Stimulated activated CD4-positive, alpha-beta T cell treated with anti-CD3 and anti-CD28 coated beads, Interleukin-4, amount 100 ng/mL, for 48 hours (primary cell): ENCODE results near the gene LRRC56.

ENCODE experiments used
- DNase-seq, 2 donors: peaks; one replicate each; pipeline ENCODE4 v3.0.0-alpha.2; 2020; ENCODE audit warnings: low read depth in 2 of 2

The LRRC56 gene

GRCh38 chr11:536841-537621, at the start of gene LRRC56:
LRRC56 (plus strand) TSS chr11:537527; CDS start chr11:540685, 3,158 bp downstream.
- peak; percentile 82 for DNase-seq

GRCh38 chr11:487571-488021, 49.7 kb upstream of the LRRC56 start:
- DNase-seq, result no peak

GRCh38 chr11:488062-488461, 49.3 kb upstream of the LRRC56 start:
- no peak for DNase-seq

- DNase-seq, result no peak
These were observed 48.7 kb upstream of the LRRC56 start for GRCh38 chr11:488579-488978.

GRCh38 chr11:488992-489391, 48.3 kb upstream of the LRRC56 start:
- DNase-seq, result no peak

GRCh38 chr11:489610-490185, 47.6 kb upstream of the LRRC56 start:
- no peak for DNase-seq

GRCh38 chr11:490186-490929, 47.0 kb upstream of the LRRC56 start:
- DNase-seq, result no peak

- no peak for DNase-seq
These were observed 46.4 kb upstream of the LRRC56 start for GRCh38 chr11:490930-491260.

- no peak for DNase-seq
These were observed 46.0 kb upstream of the LRRC56 start for GRCh38 chr11:491358-491757.

- no peak for DNase-seq
These were observed 44.7 kb upstream of the LRRC56 start for GRCh38 chr11:492427-493226.

- DNase-seq, result no peak
These were observed 42.4 kb upstream of the LRRC56 start for GRCh38 chr11:494761-495536.

- no peak for DNase-seq
These were observed 41.8 kb upstream of the LRRC56 start for GRCh38 chr11:495537-495931.

GRCh38 chr11:496834-497564, 40.3 kb upstream of the LRRC56 start:
- no peak for DNase-seq

GRCh38 chr11:497565-498296, 39.6 kb upstream of the LRRC56 start:
- DNase-seq, result no peak

GRCh38 chr11:498297-499181, 38.8 kb upstream of the LRRC56 start:
- no peak for DNase-seq

- DNase-seq, result no peak
These were observed 37.9 kb upstream of the LRRC56 start for GRCh38 chr11:499201-500076.

- no peak for DNase-seq
These were observed 36.2 kb upstream of the LRRC56 start for GRCh38 chr11:501001-501682.
